Measurements from ENCODE around the gene LCLAT1. TPM values are rescaled to one million over a fixed set of nuclear protein-coding genes. Genes with fewer than 3 reads are reported as not detected.

Gene LCLAT1
- total and polyA plus RNA-seq, 12 donors: 1.9 to 23.0 (median 14.6) TPM

- WGBS, 4 donors: 91 to 97% (median 96%) methylated on average over 2 of the region's 2 CpGs
- no peak overlapping the region for H3K4me3 ChIP-seq
These were observed 80.8 kb downstream of the LCLAT1 start for GRCh38 chr2:30527859-30528258.

GRCh38 chr2:30530346-30530745 is 83.3 kb downstream of the LCLAT1 start:
- H3K9me3 ChIP-seq (replicated peaks in 1 of 3): peaks cover 0 to 7% (median 0%) of the 10 kb centered on the region in 3 donors
- H3K4me1 ChIP-seq (replicated peaks in 1 of 2): peaks cover 5 to 8% of the 10 kb centered on the region in 2 donors
- intact Hi-C loops (cut with DNase I): no loop called here
- 88 to 98% (median 93%) methylated on average over 2 of the region's 2 CpGs for WGBS, 4 donors
- DNase-seq: no peak
- no peak overlapping the region for H3K27ac ChIP-seq
- TF ChIP-seq CTCF (IDR thresholded peaks at IDR 0.05) (no peak), POLR2A (IDR thresholded peaks at IDR 0.05) (no peak)
- no peaks in the 10 kb centered on the region for H3K27me3 ChIP-seq
- H3K4me3 ChIP-seq: no peak overlapping the region
- no peaks in the 10 kb centered on the region for H3K36me3 ChIP-seq (replicated peaks in 1 of 2)

More at GRCh38 chr2:30527859-30528258, 80.8 kb downstream of the LCLAT1 start:
- no peak for DNase-seq
- Histone ChIP-seq H3K36me3 (replicated peaks in 1 of 2) (no peaks in the 10 kb centered on the region), H3K4me1 (replicated peaks in 1 of 2) (peaks cover 5 to 8% of the 10 kb centered on the region in 2 donors), H3K27me3 (no peaks in the 10 kb centered on the region), H3K27ac (no peak overlapping the region), H3K9me3 (replicated peaks in 1 of 3) (peaks cover 0 to 7% (median 0%) of the 10 kb centered on the region in 3 donors)
- TF ChIP-seq CTCF (IDR thresholded peaks at IDR 0.05): no peak
- no peak for TF ChIP-seq POLR2A (IDR thresholded peaks at IDR 0.05)
- intact Hi-C loops (cut with DNase I): no loop called here

GRCh38 chr2:30541680-30542079 is 94.6 kb downstream of the LCLAT1 start:
- Histone ChIP-seq H3K4me1 (replicated peaks in 1 of 2) (no peaks in the 10 kb centered on the region), H3K4me3 (no peak overlapping the region), H3K27ac (no peak overlapping the region), H3K36me3 (replicated peaks in 1 of 2) (no peaks in the 10 kb centered on the region), H3K9me3 (replicated peaks in 1 of 3) (no peaks in the 10 kb centered on the region), H3K27me3 (no peaks in the 10 kb centered on the region)
- intact Hi-C loops (cut with DNase I): no loop called here
- TF ChIP-seq POLR2A (IDR thresholded peaks at IDR 0.05): no peak
- TF ChIP-seq CTCF (IDR thresholded peaks at IDR 0.05): no peak
- DNase-seq: no peak
- WGBS, 4 donors: 96 to 100% (median 98%) methylated on average over 1 of the region's 1 CpG

GRCh38 chr2:30545875-30546274 is 98.8 kb downstream of the LCLAT1 start:
- Histone ChIP-seq H3K4me3 (no peak overlapping the region), H3K27ac (no peak overlapping the region), H3K27me3 (no peaks in the 10 kb centered on the region), H3K36me3 (replicated peaks in 1 of 2) (no peaks in the 10 kb centered on the region), H3K4me1 (replicated peaks in 1 of 2) (no peaks in the 10 kb centered on the region), H3K9me3 (replicated peaks in 1 of 3) (no peaks in the 10 kb centered on the region)
- intact Hi-C loops (cut with DNase I): no loop called here
- no peak for DNase-seq
- no peak for TF ChIP-seq POLR2A (IDR thresholded peaks at IDR 0.05)
- TF ChIP-seq CTCF (IDR thresholded peaks at IDR 0.05): no peak
- 96 to 98% (median 96%) methylated on average over 1 of the region's 1 CpG for WGBS, 4 donors

Measured in adrenal gland (tissue), 12 donors.